ENCODE results near the gene ENPP7.
A peak's percentile ranks its signal among the peaks of the same experiment; 100 is the strongest.

ENPP7 gene

GRCh38 chr17:79739148-79740062 is 8.7 kb downstream of the ENPP7 start:
- no peak overlapping the region for H3K4me2 ChIP-seq (ENCODE audit: insufficient read depth, low read length)
- ATAC-seq (ENCODE audit: insufficient read depth, low read depth) (no peak), DNase-seq (no peak)
- H3K9me3 ChIP-seq (ENCODE audit: insufficient read depth, low read length, severe bottlenecking), result no peaks in the 10 kb centered on the region
- H2AFZ ChIP-seq (ENCODE audit: low read depth, low read length), result no peak overlapping the region
- H3K79me2 ChIP-seq (ENCODE audit: insufficient read depth, low read length), result no peaks in the 10 kb centered on the region
- H3K36me3 ChIP-seq (ENCODE audit: insufficient read depth, low read length), result no peaks in the 10 kb centered on the region
- no peak overlapping the region for H3K4me3 ChIP-seq (ENCODE audit: low read depth in 1 of 2, low read length in 2 of 2)
- H3K9ac ChIP-seq (ENCODE audit: low read depth, low read length), result no peak overlapping the region
- TF ChIP-seq CTCF (IDR thresholded peaks at IDR 0.05; ENCODE audit: borderline replicate concordance, extremely low read depth, low read length, poor library complexity, severe bottlenecking) (no peak), EZH2 (IDR thresholded peaks at IDR 0.05; ENCODE audit: borderline replicate concordance, low read depth, low read length, severe bottlenecking) (peak; percentile 50)
- H3K4me1 ChIP-seq (ENCODE audit: insufficient read depth, low read length), result peaks cover 13% of the 10 kb centered on the region
- H4K20me1 ChIP-seq (ENCODE audit: insufficient read depth, low read length), result no peaks in the 10 kb centered on the region
- no peak overlapping the region for H3K27ac ChIP-seq (ENCODE audit: low read length)
- H3K27me3 ChIP-seq (ENCODE audit: insufficient read depth, low read length, poor library complexity), result peaks cover 25% of the 10 kb centered on the region

- no peaks in the 10 kb centered on the region for H3K79me2 ChIP-seq (ENCODE audit: insufficient read depth, low read length)
- no peak overlapping the region for H2AFZ ChIP-seq (ENCODE audit: low read depth, low read length)
- no peak for ATAC-seq (ENCODE audit: insufficient read depth, low read depth)
- no peak overlapping the region for H3K27ac ChIP-seq (ENCODE audit: low read length)
- H3K4me1 ChIP-seq (ENCODE audit: insufficient read depth, low read length), result peaks cover 14% of the 10 kb centered on the region
- H3K4me3 ChIP-seq (ENCODE audit: low read depth in 1 of 2, low read length in 2 of 2), result no peak overlapping the region
- DNase-seq, result no peak
- TF ChIP-seq CTCF (IDR thresholded peaks at IDR 0.05; ENCODE audit: borderline replicate concordance, extremely low read depth, low read length, poor library complexity, severe bottlenecking), result no peak
- no peak overlapping the region for H3K4me2 ChIP-seq (ENCODE audit: insufficient read depth, low read length)
- H3K9ac ChIP-seq (ENCODE audit: low read depth, low read length), result no peak overlapping the region
- H3K27me3 ChIP-seq (ENCODE audit: insufficient read depth, low read length, poor library complexity), result peaks cover 25% of the 10 kb centered on the region
- H3K36me3 ChIP-seq (ENCODE audit: insufficient read depth, low read length), result no peaks in the 10 kb centered on the region
- no peaks in the 10 kb centered on the region for H3K9me3 ChIP-seq (ENCODE audit: insufficient read depth, low read length, severe bottlenecking)
- no peaks in the 10 kb centered on the region for H4K20me1 ChIP-seq (ENCODE audit: insufficient read depth, low read length)
Observed at GRCh38 chr17:79740413-79740812, 9.7 kb downstream of the ENPP7 start.

GRCh38 chr17:79741401-79741750 is 10.6 kb downstream of the ENPP7 start:
- Histone ChIP-seq H3K79me2 (ENCODE audit: insufficient read depth, low read length) (no peaks in the 10 kb centered on the region), H3K36me3 (ENCODE audit: insufficient read depth, low read length) (no peaks in the 10 kb centered on the region), H3K4me3 (ENCODE audit: low read depth in 1 of 2, low read length in 2 of 2) (no peak overlapping the region), H4K20me1 (ENCODE audit: insufficient read depth, low read length) (no peaks in the 10 kb centered on the region), H2AFZ (ENCODE audit: low read depth, low read length) (no peak overlapping the region), H3K4me1 (ENCODE audit: insufficient read depth, low read length) (peaks cover 22% of the 10 kb centered on the region), H3K4me2 (ENCODE audit: insufficient read depth, low read length) (peak overlapping the region; percentile 54), H3K9ac (ENCODE audit: low read depth, low read length) (peak overlapping the region; percentile 18; the same call in 1 of the 2 replicates), H3K27ac (ENCODE audit: low read length) (no peak overlapping the region), H3K27me3 (ENCODE audit: insufficient read depth, low read length, poor library complexity) (peaks cover 25% of the 10 kb centered on the region), H3K9me3 (ENCODE audit: insufficient read depth, low read length, severe bottlenecking) (no peaks in the 10 kb centered on the region)
- DNase-seq (no peak), ATAC-seq (ENCODE audit: insufficient read depth, low read depth) (no peak)
- TF ChIP-seq CTCF (IDR thresholded peaks at IDR 0.05; ENCODE audit: borderline replicate concordance, extremely low read depth, low read length, poor library complexity, severe bottlenecking) (no peak), EZH2 (IDR thresholded peaks at IDR 0.05; ENCODE audit: borderline replicate concordance, low read depth, low read length, severe bottlenecking) (no peak)
